ENCODE measurements around the gene TECTB. TPM values are rescaled to one million over a fixed set of nuclear protein-coding genes. Genes with fewer than 3 reads are reported as not detected.
"Not testable (repeated sequence)": the region's sequence is repeated elsewhere in the genome, so short reads cannot be mapped to it uniquely, and the experiment has no call there.

TECTB gene
- total and polyA plus RNA-seq, 4 donors, result not detected

DNA sequence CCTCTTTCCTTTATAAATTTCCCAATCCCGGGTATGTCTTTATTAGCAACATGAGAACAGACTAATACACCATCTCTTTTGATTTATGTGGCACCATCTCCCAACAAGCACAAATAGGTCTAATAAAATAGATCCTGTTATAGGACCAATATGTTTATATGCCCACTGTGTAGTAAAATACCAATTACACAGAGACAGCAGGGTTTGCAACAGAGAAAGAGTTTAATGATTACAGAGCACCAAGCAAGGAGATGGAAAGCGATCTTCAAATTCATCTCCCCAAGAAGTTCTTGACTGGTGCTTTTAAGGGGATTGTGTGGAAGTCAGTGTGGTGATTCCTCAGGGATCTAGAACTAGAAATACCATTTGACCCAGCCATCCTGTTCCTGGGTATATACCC lies 33.5 kb upstream of the TECTB start:
- ATAC-seq (ENCODE audit: insufficient read depth, low FRiP score) (no peak), DNase-seq (no peak)
- Histone ChIP-seq H3K27me3 (ENCODE audit: control insufficient read depth in 3 of 3, insufficient read depth in 3 of 3, low read length in 2 of 3) (no peaks in the 10 kb centered on the region), H3K4me1 (ENCODE audit: control insufficient read depth in 5 of 5, insufficient read depth in 5 of 5, low read length in 5 of 5) (peaks cover 0 to 2% (median 0%) of the 10 kb centered on the region in 5 donors), H3K27ac (ENCODE audit: low read depth in 1 of 2, low read length in 1 of 2) (no peak overlapping the region), H3K9ac (ENCODE audit: insufficient read depth in 1 of 2, low read length in 2 of 2) (no peak overlapping the region), H3K9me3 (ENCODE audit: control insufficient read depth in 4 of 4, insufficient read depth in 3 of 4, low read length in 3 of 4) (peaks cover 0 to 5% (median 0%) of the 10 kb centered on the region in 4 donors), H3K36me3 (ENCODE audit: control insufficient read depth in 4 of 4, insufficient read depth in 4 of 4, low read length in 4 of 4) (no peaks in the 10 kb centered on the region), H3K4me3 (no peak overlapping the region)
- TF ChIP-seq, protein P1, sequence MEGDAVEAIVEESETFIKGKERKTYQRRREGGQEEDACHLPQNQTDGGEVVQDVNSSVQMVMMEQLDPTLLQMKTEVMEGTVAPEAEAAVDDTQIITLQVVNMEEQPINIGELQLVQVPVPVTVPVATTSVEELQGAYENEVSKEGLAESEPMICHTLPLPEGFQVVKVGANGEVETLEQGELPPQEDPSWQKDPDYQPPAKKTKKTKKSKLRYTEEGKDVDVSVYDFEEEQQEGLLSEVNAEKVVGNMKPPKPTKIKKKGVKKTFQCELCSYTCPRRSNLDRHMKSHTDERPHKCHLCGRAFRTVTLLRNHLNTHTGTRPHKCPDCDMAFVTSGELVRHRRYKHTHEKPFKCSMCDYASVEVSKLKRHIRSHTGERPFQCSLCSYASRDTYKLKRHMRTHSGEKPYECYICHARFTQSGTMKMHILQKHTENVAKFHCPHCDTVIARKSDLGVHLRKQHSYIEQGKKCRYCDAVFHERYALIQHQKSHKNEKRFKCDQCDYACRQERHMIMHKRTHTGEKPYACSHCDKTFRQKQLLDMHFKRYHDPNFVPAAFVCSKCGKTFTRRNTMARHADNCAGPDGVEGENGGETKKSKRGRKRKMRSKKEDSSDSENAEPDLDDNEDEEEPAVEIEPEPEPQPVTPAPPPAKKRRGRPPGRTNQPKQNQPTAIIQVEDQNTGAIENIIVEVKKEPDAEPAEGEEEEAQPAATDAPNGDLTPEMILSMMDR (IDR thresholded peaks at IDR 0.05; ENCODE audit: control extremely low read depth, extremely low read depth), result no peak
- WGBS, 2 donors, result 98 to 99% methylated on average over 2 of the region's 2 CpGs

DNA sequence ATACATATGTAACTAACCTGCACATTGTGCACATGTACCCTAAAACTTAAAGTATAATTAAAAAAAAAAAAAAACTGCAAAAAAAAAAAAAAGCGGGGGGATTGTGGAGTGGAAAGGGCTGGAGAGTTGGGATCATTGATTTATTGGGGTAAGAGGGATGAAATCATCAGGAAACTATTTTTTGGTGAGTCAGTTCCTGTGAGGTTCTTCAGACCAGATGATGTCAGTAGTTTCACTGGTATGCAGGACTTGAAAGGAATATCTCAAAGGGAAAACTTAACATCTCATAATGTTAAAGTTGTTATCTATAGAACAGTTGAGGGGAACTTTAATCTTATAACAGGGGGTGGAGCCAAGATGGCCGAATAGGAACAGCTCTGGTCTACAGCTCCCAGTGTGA lies 32.6 kb upstream of the TECTB start:
- no peaks in the 10 kb centered on the region for H3K36me3 ChIP-seq (ENCODE audit: control insufficient read depth in 4 of 4, insufficient read depth in 4 of 4, low read length in 4 of 4)
- no peak for DNase-seq
- no peak overlapping the region for H3K9ac ChIP-seq (ENCODE audit: insufficient read depth in 1 of 2, low read length in 2 of 2)
- 48 to 82% methylated on average over 2 of the region's 2 CpGs for WGBS, 2 donors
- no peaks in the 10 kb centered on the region for H3K27me3 ChIP-seq (ENCODE audit: control insufficient read depth in 3 of 3, insufficient read depth in 3 of 3, low read length in 2 of 3)
- H3K27ac ChIP-seq (ENCODE audit: low read depth in 1 of 2, low read length in 1 of 2), result no peak overlapping the region
- TF ChIP-seq, protein P1 (IDR thresholded peaks at IDR 0.05; ENCODE audit: control extremely low read depth, extremely low read depth), result no peak
- peaks cover 0 to 2% (median 0%) of the 10 kb centered on the region in 5 donors for H3K4me1 ChIP-seq (ENCODE audit: control insufficient read depth in 5 of 5, insufficient read depth in 5 of 5, low read length in 5 of 5)
- H3K9me3 ChIP-seq (ENCODE audit: control insufficient read depth in 4 of 4, insufficient read depth in 3 of 4, low read length in 3 of 4), result peaks cover 0 to 5% (median 0%) of the 10 kb centered on the region in 4 donors
- no peak overlapping the region for H3K4me3 ChIP-seq
- no peak for ATAC-seq (ENCODE audit: insufficient read depth, low FRiP score)

DNA sequence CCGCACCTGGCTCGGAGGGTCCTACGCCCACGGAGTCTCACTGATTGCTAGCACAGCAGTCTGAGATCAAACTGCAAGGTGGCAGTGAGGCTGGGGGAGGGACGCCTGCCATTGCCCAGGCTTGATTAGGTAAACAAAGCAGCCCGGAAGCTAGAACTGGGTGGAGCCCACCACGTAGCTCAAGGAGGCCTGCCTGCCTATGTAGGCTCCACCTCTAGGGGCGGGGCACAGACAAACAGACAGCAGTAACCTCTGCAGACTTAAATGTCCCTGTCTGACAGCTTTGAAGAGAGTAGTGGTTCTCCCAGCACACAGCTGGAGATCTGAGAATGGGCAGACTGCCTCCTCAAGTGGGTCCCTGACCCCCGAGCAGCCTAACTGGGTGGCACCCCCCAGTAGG lies 32.0 kb upstream of the TECTB start:
- not testable (repeated sequence) for H3K4me1 ChIP-seq (ENCODE audit: control insufficient read depth in 5 of 5, insufficient read depth in 5 of 5, low read length in 5 of 5); ATAC-seq (ENCODE audit: insufficient read depth, low FRiP score); DNase-seq; H3K9me3 ChIP-seq (ENCODE audit: control insufficient read depth in 4 of 4, insufficient read depth in 3 of 4, low read length in 3 of 4); H3K27me3 ChIP-seq (ENCODE audit: control insufficient read depth in 3 of 3, insufficient read depth in 3 of 3, low read length in 2 of 3); H3K4me3 ChIP-seq; H3K9ac ChIP-seq (ENCODE audit: insufficient read depth in 1 of 2, low read length in 2 of 2); H3K27ac ChIP-seq (ENCODE audit: low read depth in 1 of 2, low read length in 1 of 2); H3K36me3 ChIP-seq (ENCODE audit: control insufficient read depth in 4 of 4, insufficient read depth in 4 of 4, low read length in 4 of 4)
- WGBS, 2 donors, result 81 to 85% methylated on average over 3 to 9 of the region's 9 CpGs

DNA sequence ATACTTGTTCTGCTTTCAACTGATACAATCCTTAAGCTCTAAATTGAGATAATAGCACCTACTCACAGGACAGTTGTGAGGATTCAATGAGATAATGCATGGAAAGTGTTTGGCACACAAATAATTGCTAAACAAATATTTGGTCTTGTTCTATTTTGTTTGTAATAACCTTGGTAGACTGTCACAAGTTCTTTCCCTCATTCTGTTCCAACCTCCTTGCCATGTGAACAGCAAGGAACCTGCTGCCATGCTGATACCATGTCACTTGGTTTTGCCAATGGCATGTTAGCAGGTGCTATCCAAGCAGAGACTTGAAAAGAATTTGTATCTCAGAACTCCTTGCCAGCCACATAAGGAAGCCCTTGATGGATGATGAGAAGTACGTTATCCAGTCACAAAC lies 24.8 kb upstream of the TECTB start:
- peaks cover 0 to 2% (median 0%) of the 10 kb centered on the region in 5 donors for H3K4me1 ChIP-seq (ENCODE audit: control insufficient read depth in 5 of 5, insufficient read depth in 5 of 5, low read length in 5 of 5)
- H3K9me3 ChIP-seq (ENCODE audit: control insufficient read depth in 4 of 4, insufficient read depth in 3 of 4, low read length in 3 of 4), result no peaks in the 10 kb centered on the region
- H3K4me3 ChIP-seq, result no peak overlapping the region
- no peak overlapping the region for H3K9ac ChIP-seq (ENCODE audit: insufficient read depth in 1 of 2, low read length in 2 of 2)
- H3K27ac ChIP-seq (ENCODE audit: low read depth in 1 of 2, low read length in 1 of 2), result no peak overlapping the region
- WGBS, 2 donors, result 45 to 50% methylated on average over 1 of the region's 1 CpG
- no peak for ATAC-seq (ENCODE audit: insufficient read depth, low FRiP score)
- no peak for DNase-seq
- TF ChIP-seq, protein P1 (IDR thresholded peaks at IDR 0.05; ENCODE audit: control extremely low read depth, extremely low read depth), result no peak
- no peaks in the 10 kb centered on the region for H3K27me3 ChIP-seq (ENCODE audit: control insufficient read depth in 3 of 3, insufficient read depth in 3 of 3, low read length in 2 of 3)
- no peaks in the 10 kb centered on the region for H3K36me3 ChIP-seq (ENCODE audit: control insufficient read depth in 4 of 4, insufficient read depth in 4 of 4, low read length in 4 of 4)
